KBM-7 (cell line): ENCODE results near the gene BRPF1.

Source experiments
- DNase-seq: peaks from one replicate; pipeline ENCODE4 v3.0.0-alpha.2; 2015
- in situ Hi-C: fragments of 300-500 bp; cut with MboI; formaldehyde crosslinking; loops from 2 replicates; pipeline ENCODE4 v1.14.3; 2020; ENCODE audit warnings: low sequenced_read_pairs, low pct_unique_long_range_greater_than_20kb, mixed read lengths

BRPF1 gene

DNA sequence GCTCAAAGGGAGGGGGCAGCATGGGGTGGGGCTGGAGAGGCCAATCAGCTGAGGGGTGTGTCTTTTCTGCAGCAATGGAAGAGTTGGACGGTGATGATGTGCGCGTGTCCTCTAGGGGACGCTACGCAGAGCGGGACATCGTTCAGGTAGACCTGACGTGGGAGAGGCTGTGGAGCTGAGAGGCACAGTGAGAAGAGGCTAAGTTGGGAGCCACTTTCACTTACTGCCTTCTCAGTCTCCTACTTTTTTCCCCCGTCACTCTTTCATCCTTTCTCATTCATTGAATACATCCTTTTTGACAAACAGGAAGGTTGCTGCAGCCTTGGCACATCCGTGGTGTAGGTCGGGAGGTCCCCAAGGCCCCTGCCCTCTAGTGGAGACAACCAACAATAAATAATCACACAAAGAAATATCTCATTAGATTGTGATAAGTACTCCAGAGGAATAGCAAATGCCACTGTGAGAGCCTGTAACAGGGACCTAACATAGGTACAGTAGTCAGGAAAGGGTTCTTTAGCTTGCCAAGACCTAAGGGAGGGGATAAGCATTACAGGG lies 4.4 kb upstream of the BRPF1 start:
- in situ Hi-C loops = no loop called here
- peak; percentile 67 for DNase-seq

DNA sequence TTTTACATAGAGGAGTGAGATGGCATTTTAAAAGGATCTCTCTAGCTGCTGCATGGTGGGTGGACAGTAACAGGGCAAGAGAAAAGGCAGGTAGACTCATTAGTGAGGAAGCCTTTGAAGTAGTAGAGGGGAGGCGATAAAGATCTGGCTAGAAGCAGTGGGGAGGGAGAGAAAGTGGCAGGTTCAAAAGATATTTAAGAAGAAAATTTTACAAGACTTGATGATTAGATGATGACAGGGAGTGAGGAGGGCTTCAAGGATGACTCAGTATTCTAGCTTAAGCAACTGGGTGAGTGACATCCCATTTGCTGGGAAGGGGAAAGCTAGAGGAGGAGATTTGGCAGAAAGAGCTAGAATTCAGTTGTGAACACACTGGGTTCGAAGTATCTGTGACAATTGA lies 3.8 kb upstream of the BRPF1 start:
- no peak for DNase-seq
- in situ Hi-C loops = no loop called here

DNA sequence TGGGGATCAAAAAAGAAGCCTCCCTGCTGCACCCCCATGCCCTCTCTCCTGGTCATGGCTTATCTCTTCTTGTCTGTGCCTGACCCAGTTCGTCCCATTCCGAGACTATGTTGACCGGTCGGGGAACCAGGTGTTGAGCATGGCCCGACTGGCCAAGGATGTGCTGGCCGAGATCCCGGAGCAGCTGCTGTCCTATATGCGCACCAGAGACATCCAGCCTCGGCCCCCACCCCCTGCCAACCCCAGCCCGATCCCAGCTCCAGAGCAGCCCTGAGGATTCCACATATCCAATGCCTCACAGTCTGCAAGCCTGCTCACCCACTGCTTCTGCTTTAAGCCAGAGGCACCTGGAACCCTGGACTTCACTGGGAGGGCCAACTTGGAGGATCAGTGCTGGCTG lies 2.1 kb upstream of the BRPF1 start:
- no peak for DNase-seq
- in situ Hi-C loops = no loop called here

DNA sequence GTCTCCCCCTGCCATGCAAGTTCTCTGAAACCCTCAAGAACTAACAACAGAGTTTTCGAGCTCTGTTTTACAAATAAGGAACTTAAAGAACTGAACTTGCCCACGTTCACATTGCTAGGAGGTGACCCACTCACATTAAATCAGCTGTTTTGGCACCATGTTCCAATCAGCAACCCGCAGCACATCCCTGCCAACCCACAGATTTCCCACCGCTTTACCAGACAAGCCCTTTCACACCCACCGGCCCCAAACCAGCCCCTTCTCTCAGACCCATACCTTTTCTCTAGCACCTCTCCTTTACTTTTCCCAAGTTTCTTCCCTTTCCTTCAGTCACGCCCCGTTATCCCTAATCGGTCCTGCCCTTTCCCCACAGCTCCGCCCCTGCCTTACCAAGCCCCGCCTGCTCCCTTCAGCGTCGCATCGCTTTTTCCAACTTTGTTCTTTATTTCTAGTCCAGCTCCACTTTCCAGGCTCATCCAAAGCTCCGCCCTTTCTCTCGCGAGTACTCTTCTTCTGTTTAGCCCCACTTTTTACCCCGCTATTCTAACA lies 804 bp upstream of the BRPF1 start:
- in situ Hi-C loops = no loop called here
- DNase-seq = no peak

DNA sequence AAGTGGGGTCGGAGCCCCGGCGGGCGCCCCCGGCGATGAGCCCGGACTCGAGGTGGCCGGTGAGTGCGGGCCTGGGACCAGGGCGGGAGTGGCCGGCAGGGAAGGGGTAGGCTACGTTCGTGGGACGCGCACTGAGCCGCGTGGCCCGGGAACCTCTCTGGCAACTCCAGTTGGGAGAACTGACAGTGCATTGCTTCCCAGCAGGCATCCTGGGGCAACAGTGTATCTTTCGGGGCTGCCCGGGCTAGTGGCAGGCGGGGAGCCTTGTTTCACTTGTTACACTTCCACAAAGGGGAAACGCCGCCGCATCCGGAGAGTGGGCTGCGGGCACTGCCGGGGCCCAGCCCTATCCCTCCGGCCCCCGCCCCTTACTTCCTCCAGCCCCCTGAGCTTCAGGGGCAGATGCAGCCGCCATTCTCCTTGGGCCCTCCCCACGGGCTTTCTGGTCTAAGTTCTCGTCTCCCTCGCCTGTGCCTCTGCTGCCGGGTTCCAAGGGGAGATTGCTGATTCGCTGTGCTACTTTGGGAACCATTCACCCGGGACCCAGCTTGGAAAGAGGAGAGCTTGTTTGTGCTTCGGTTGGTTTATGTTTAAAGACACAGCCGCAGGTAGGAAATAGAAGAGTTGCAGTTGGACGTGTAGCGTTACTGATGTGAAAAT lies 675 bp downstream of the BRPF1 start:
- peak; percentile 81 for DNase-seq
- in situ Hi-C loops = no loop called here

DNA sequence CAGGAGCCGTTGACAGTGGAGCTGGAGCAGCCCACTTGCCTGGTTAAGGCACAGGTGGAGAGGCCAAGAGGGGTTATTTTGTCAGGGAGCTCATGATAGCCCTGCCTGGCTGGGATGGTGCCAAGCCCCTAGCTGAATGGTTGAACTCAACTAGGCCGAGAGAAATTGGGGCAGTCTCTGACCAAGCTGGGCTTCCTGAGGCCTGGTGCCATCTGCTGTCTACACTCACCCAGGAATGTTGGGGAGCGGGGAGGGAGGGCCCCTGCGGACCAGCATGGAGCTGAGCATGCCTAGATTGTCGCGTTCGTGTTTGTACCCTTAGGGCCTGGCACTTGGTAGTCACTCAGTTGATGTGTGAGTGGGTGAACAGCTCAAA lies 1.2 kb downstream of the BRPF1 start:
- no peak for DNase-seq
- in situ Hi-C loops = no loop called here

DNA sequence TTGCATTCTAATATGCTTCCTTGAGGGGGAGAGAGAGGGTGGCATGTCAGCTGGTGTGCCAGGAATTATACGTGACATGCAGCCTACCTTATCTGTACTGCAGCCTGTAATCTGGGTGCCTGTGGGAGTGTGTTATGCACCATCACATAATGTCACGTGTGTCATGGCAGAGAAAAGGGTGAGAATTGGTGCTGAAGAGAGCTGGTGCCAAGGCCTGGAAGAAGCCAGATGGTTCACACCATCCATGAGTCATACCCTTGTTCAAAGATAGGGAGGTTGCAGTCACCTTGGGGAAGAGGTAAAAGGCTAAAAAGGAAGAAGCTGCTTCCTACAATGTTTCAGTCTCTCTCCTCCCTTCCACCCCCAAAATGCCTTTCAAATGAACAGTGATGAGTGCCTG lies 5.3 kb downstream of the BRPF1 start:
- no peak for DNase-seq
- in situ Hi-C loops = no loop called here

DNA sequence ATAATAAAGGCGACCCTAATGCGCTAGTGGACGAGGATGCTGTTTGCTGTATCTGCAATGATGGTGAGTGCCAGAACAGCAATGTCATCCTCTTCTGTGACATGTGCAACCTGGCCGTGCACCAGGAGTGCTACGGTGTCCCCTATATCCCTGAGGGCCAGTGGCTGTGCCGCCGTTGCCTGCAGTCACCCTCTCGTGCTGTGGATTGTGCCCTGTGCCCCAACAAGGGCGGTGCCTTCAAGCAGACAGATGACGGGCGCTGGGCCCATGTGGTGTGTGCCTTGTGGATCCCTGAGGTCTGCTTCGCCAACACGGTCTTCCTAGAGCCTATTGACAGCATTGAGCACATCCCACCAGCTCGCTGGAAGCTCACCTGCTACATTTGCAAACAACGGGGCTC lies 7.6 kb downstream of the BRPF1 start:
- DNase-seq = no peak
- in situ Hi-C loops = no loop called here

DNA sequence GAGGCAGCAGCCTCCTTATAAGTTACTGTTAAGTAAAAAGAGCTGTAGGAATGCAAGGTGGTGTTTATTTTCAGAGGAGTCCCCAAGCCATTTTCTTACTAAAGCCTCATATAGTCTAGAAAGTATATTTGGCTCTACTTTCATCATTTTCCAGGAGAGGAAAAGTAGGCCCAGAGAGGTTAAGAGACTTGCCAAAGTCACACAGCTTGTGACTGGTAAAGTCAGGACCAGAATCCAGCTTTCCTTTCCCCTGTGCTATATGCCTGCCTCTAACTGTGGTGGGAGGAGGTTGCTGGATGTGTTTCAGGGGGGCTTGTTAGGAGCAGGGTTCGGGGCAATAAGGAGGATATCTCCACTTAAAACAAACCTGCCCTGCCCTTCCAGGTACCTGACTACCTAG lies 11.0 kb downstream of the BRPF1 start:
- no peak for DNase-seq
- in situ Hi-C loops = no loop called here

DNA sequence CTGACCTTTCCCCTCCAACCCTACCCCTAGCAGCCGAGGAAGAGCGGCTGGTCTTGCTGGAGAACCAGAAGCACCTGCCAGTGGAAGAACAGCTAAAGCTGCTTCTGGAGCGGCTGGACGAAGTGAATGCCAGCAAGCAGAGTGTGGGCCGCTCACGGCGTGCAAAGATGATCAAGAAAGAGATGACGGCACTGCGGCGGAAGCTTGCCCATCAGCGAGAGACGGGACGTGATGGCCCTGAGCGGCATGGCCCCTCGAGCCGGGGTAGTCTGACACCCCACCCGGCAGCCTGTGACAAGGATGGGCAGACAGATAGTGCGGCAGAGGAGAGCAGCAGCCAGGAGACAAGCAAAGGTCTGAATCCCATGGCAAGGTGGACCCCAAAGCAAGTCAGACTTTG lies 12.0 kb downstream of the BRPF1 start:
- in situ Hi-C loops = no loop called here
- DNase-seq = no peak

DNA sequence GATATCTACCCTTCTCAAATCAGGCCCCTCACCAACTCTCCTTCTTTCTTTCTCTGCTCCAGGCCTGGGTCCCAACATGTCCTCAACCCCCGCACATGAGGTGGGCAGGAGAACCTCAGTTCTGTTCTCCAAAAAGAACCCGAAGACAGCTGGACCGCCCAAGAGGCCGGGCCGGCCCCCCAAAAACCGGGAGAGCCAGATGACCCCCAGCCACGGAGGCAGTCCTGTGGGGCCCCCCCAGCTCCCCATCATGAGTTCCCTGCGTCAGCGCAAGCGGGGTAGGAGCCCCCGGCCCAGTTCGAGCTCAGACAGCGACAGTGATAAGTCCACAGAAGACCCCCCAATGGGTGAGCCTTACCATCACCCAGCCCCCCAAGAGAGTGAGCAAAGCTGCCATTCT lies 12.6 kb downstream of the BRPF1 start:
- DNase-seq = no peak
- in situ Hi-C loops = no loop called here

DNA sequence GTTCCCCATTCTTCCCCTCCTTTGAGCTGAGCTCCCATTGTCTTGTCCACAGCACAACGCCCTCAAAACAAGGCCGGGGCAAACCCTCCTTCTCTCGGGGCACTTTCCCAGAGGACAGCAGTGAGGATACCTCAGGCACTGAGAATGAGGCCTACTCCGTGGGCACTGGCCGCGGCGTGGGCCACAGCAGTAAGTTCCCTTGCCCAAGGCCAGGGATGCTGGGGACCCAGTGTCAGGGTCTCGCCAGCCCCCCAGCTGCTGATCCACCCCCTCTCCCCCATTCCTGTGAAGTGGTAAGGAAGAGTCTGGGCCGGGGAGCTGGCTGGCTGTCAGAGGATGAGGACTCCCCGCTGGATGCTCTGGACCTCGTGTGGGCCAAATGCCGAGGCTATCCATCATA lies 14.0 kb downstream of the BRPF1 start:
- DNase-seq = no peak
- in situ Hi-C loops = no loop called here

DNA sequence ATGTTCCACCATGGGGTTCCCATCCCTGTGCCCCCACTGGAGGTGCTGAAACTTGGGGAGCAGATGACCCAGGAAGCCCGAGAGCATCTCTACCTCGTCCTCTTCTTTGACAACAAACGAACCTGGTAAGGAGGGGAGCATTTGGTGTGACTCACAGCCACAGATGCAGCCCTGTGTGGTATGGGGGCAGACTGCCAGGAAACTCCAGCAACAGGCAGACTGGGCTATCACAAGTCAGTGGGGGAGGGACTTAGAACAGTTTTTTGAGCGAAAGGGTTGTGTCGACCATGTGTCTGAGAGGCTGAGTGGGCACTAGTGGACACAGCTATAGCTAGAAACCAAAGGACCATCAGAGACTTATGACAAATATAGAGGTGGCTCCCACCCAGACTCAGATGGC lies 14.8 kb downstream of the BRPF1 start:
- in situ Hi-C loops = no loop called here
- no peak for DNase-seq

DNA sequence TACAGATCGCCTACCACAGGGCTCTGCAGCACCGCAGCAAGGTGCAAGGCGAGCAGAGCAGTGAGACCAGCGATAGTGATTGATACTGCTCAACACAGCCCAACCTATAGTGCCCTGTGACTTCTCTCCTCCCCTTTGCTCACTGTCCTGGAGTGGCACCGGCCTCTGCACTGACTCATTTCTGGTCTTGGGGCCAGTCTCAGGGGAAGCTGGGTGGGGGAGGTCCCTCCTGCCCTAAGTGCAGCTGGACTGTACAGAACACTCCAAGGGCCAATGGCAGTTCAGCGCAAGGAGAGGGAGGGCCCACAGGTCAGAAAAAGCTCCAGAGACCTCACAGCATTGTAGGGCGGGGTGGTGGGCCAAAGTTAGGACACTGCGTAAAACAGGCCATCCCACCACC lies 15.7 kb downstream of the BRPF1 start:
- no peak for DNase-seq

DNA sequence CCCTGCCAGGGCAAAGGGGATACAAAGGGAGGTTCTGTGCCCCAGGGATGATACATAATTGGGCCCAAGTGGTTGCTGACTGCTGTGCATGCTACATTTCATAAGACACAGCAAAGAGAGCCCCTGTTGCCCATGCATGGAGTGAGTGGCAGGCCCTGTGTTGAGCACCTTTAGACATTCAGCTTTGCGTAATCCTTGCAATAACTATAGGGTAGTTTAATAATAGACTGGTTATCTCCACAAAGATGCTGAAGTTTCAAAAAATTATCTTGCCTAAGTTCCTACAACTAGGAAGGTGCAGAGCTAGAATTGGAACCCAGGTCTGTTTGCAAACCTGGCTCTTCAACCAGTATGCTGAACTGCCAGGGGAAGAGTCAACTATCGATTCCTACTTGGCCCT lies 16.5 kb downstream of the BRPF1 start:
- no peak for DNase-seq
- in situ Hi-C loops = no loop called here

More for the DNA sequence above, 15.7 kb downstream of the BRPF1 start:
- in situ Hi-C loops = no loop called here

DNA sequence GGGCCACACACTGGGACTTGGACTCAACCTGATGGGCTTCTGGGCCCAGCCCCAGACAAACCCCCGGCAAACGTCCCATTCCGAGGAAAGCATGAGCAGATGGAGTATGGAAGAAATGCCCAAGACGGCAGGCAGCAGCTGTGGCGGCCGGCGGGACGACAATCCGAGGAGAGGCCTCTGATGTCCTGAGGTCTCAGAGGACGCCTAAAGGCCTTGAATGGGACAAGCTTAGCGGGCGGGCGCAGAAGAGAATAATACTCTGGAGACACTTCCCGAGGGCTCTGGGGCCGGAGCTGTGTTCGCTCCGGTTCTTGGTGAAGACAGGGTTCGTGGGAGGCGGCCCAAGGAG lies 17.7 kb downstream of the BRPF1 start:
- no peak for DNase-seq
- in situ Hi-C loops = no loop called here

DNA sequence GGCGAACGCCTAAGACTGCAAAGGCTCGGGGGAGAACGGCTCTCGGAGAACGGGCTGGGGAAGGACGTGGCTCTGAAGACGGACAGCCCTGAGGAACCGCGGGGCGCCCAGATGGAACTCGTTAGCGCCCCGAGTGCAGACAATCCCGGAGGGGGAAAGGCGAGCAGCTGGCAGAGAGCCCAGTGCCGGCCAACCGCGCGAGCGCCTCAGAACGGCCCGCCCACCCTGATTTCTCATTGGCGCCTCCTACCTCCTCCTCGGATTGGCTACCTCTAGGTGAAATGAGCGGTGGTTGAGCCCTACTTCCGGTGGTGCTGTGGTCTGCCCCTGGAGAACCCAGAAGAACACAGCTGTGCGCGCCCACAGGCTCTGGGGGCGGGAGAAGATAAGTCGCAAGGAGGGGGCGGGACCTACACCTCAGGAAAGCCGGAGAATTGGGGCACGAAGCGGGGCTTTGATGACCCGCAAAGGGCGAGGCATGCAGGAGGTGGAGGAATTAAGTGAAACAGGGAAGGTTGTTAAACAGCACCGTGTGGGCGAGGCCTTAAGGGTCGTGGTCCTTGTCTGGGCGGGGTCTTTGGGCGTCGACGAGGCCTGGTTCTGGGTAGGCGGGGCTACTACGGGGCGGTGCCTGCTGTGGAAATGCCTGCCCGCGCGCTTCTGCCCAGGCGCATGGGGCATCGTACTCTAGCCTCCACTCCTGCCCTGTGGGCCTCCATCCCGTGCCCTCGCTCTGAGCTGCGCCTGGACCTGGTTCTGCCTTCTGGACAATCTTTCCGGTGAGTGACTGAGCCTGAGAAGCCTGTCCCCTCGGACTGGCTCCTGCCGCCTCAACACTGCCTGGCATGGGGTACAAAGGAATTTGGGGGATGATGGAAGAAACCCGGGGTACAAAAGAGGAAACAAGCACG lies 18.4 kb downstream of the BRPF1 start, which contains the start of gene OGG1:
OGG1 (plus strand) TSS at position 308 of the 911 bp plus-strand sequence; CDS start at position 643, 335 bp downstream.
- peak; percentile 99 for DNase-seq
- in situ Hi-C loops = no loop called here

DNA sequence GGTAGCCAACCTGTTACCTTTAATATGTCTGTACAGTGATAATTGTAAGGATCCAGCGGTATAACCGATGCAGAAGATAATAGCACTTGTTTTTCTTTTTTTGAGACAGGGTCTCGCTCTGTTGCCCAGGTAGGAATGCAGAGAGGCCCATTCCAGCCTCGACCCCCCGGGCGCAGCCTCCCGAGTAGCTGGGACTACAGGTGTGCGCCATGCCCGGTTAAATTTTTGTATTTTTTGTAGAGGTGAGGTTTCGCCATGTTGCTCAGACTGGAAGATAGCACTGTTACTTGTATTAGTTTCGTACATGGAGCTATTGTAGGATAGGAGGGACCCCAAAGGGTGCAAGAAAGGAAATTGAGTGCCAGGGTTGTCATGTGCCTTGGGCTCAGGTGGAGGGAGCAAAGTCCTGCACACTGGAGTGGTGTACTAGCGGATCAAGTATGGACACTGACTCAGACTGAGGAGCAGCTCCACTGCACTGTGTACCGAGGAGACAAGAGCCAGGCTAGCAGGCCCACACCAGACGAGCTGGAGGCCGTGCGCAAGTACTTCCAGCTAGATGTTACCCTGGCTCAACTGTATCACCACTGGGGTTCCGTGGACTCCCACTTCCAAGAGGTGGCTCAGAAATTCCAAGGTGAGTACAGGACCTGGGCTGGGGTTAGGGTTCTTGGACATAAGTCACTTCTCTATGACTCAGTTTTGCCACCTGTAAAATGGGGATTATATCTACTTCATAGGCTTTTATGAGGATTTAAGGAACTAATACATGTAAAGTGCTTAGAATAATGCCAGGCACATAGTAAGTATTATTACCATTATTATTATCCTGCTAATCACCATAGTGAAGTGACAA lies 19.2 kb downstream of the BRPF1 start:
- in situ Hi-C loops = no loop called here

DNA sequence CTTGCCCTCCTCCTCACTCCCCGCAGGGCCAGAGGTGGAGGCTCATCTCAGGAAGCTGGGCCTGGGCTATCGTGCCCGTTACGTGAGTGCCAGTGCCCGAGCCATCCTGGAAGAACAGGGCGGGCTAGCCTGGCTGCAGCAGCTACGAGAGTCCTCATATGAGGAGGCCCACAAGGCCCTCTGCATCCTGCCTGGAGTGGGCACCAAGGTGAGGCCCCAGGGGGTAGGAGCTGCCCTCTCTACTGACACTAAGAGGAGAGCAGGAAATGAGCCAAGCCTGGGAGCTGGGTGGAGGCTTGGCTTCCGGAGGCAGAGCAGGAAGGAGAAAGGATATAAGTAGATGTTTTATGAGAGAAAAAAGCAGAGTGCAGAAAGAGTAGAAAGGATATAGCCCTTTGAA lies 23.1 kb downstream of the BRPF1 start:
- in situ Hi-C loops = no loop called here
- DNase-seq = peak; percentile 43

More for the DNA sequence above, 19.2 kb downstream of the BRPF1 start:
- peak; percentile 48 for DNase-seq
